Measurements from ENCODE around the gene SEZ6.

SEZ6 gene

DNA sequence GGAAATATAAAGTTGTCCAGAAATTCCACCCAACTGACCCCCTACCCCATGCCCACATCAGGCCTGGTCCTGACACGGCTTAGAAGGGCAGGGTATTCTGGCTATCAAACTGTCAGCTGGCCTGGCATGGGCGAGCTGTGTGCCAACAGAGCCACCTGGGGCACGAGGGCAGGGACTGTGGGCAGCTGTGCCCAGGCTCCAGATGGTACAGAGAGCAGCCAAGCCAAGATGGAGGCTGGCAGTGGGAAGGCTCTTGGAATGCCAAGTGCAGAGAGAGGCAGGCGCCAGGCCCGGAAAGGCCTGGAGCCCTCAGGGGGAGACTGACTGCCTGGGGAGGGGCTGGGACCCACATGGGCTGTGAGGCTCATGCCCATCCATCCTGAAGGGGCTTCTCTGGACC lies 30.2 kb downstream of the SEZ6 start:
- DNase-seq (ENCODE audit: low spot score): no peak

DNA sequence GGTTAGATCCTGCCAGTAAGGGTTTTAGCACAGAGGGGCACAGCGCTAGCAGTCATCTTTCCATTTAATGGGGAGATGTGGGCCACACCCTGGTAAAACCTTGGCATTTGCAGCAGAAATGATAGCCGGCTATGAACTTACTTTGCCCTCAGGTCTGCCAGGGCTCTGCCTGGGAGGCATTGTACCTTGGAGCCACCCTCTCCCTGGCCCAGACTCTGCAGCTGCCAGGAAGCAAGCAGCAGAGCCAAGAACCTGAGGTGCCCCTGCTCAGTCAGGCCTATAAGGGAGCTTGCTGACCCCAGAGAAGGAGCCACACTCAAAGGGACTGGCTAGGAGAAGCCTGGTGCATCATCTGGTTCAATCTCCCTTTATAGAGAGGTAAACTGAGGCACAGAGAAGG lies 30.8 kb downstream of the SEZ6 start:
- DNase-seq (ENCODE audit: low spot score): no peak

DNA sequence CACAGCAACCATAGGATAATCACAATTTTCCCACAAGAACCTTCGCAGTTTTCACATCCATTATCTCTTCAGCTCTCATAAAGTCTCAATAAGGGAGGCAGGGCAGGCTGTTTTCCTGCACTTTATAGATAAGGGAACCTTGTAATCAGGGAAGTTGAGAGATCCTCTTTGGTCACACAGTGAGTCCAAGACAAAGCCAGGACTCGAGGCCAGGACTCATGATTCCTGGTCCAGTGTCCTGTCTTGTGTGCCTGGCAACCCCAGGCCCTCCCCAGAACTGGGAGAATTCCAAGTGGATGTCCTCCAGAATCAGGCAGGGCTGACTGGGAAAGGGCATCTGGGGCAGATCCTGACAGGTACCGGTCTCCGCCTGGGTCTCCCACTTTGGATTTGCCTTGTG lies 31.4 kb downstream of the SEZ6 start:
- DNase-seq (ENCODE audit: low spot score): no peak

DNA sequence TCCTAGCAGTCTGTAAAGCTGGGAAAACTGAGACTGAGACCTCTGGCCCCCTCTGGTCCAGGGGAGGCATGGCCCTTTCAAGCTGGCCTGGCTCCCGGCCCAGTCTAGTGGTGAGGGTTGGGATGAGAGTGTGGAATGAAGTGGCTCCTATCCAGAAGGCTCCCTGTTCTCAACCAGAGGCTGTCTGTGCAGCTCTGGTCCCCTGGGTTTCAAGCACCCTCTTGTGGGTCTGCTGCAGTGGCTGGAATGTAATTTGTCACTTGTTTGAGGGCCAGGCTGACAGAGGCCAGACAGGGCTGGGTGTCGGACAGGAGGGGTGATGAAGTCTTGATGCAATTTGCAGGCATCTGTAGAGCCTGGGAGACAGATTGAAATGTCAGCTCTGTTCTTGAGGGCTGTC lies 32.4 kb downstream of the SEZ6 start:
- peak; percentile 82 for DNase-seq (ENCODE audit: low spot score)

DNA sequence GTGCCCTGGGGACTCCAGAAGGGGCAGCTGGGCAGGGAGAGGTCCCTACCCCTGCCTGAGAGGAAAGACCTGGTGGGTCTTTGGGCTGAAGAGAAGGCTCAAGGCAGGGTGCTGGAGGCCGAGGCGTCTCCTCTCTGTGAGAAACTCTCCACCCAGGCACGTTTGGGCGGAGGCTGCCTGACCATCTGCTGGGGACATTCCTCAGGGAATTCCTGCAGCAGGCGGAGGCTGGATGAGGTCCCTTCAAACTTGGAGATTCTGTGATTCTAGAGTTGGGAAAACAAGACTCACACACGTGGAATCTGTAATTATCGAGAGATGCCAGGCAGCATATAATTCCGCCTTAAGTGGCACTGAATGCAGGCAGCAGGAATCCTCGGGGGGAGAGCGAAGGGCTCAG lies 33.4 kb downstream of the SEZ6 start:
- DNase-seq (ENCODE audit: low spot score): peak; percentile 67

DNA sequence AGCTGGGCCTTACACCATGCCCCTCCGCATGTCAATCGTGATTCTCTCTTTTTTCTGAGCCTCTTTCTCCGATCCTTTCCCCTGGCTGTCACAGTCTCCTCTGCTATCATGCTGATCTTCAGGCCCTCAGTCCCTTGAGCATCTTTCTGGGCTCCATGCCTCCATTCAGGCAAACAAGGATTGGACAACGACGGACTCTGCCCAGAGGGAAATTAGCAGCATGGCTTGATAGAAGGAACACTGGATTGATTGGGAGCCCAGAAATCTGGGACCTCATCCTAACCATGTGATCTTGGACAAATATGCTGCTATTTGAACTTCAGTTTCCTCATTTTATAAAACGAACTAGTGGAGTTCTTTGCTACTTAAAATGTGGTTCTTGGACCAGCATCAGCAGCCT lies 35.0 kb downstream of the SEZ6 start:
- DNase-seq (ENCODE audit: low spot score): no peak

DNA sequence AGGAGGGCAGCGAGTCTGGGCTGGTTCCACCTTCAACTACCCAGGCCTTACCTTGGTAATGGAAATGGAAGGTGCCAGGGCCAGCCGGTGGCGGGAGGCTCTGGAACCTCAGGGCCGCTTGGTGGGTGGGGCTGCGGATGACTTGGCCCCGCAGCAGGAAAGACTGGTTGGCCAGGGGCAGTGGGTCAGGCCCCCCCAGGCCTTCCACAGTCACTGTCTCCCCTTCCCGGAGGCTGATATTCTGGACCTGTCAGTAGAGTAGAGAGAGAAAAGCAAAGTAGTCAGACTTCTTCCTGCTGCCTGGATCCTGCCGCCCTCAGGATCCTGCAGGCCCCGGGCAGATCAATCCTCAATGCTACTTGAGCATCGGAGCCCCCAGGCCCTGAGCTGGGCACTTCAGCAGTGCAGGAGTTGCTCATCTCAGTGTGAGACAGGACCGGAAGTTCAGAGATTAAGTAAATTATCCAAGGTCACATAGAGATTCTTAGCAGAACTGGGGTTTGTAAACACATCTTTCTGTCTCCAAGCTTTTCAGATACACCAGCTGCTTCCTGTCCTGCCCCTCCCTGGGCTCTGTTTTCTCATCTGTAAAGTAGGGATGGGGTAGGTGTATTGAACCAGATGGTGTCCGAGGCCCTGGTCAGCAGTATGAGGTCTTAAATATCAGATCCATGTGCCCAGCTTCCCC lies 36.0 kb downstream of the SEZ6 start:
- DNase-seq (ENCODE audit: low spot score): no peak

DNA sequence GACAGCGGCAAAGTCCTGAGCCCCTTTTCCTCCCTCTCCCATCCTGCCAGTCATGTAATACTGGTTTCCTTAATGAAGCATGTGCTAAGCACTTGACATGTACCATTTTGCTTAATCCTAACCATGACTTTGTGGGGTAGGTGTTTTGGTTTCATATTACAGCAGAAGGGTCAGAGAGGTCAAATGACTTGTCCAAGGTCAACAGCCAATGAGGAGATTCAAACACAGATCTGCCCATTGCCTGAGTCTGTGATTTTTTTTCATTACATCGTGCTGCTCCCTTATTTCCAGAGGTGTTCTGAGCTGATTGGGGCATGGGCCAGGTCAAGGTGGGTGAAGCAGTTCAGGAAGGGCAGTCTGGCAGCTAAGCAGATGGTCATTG lies 36.9 kb downstream of the SEZ6 start:
- no peak for DNase-seq (ENCODE audit: low spot score)

DNA sequence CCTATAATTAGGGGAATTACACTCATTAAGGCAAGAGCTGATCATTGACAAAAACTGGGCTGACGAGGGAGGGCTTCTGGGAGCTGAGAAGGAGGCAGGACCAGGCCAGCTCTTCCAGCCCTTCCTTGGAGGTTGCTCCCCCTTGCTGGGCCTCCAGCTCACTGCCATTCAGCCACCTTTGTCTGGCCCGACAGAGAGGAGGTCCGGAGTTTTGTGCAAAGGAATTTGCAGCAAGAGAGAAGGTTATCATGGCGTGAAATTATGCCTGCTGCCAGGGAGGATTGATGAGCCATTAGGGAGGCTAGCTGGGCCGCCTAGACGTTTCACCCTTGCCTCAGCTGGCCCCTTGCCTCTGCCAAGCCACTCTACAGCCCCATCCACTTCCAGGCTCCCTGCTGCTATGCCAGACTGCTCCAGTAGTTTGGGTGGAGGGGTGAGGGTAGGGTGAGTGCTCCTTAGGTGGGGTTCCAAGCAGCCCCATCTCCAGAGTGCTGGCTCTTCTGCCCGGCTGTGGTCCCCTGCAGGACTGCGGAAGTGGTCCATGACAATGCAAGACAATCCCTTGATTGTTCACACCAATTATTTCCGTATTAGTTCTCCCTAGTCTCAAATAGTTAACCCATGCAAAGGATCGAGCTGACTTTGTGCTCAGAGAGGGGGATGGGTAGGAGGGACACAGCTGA lies 37.5 kb downstream of the SEZ6 start:
- DNase-seq (ENCODE audit: low spot score): no peak

DNA sequence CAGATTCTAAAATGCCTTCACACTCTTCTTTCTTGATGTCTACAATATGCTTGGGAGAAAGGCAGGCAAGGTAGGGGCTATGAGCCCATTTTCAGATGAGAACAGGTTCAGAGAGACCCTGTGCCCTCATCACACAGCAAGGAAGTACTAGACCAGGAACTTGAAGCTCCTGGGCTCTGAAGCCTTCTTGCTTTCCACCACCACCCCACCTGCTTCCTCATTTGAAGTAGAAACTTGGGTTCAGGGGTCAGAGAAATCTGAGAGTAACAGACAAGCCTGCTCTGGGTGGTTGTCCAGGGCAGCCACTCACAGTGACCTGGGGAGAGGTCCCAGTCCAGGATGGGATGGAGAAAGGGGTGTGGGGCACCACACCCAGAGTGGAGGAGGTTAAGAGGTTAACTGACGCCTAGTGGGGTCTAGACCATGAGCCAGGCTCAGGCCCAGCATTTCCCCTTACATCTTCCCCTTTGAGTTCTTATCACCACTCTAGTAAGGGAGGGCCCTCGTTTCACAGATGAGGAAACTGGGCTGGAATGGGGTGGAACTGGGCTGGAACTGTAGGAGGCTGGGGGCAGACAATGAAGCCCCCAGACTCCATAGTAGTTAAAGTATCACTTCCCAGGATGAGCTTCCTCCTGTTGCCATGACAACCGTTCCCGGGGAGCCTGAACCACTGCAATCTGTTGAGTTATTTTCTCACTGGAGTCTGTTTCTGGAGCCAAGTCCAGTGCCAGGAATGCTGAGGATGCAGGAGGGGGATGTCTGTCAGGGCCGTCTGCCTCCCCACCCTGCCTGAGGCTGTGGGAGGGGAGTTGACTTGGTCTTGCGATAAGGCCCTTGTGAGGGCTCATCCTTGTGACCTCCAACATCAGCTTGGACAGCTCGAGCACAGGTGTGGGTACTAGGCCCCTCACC lies 38.4 kb downstream of the SEZ6 start:
- no peak for DNase-seq (ENCODE audit: low spot score)

DNA sequence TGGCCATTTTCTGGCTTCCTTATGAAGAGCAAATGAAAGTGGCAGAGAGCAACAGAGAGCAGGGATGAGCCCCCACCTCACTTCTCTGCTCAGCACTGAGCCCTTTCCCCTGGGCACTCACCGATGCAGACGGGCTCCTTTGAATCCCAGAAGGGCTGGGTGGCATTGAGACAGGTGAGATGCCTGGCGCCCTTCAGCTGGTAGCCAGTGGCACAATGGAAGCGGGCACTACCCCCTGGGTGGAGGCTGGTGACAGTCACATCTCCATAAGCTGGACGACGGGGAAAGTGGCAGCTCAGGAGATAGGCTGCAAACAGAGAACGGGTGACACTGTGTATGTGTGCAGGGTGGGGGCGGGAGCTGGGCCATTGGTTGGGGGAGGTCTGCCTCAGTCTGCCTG lies 42.0 kb downstream of the SEZ6 start:
- no peak for DNase-seq (ENCODE audit: low spot score)

DNA sequence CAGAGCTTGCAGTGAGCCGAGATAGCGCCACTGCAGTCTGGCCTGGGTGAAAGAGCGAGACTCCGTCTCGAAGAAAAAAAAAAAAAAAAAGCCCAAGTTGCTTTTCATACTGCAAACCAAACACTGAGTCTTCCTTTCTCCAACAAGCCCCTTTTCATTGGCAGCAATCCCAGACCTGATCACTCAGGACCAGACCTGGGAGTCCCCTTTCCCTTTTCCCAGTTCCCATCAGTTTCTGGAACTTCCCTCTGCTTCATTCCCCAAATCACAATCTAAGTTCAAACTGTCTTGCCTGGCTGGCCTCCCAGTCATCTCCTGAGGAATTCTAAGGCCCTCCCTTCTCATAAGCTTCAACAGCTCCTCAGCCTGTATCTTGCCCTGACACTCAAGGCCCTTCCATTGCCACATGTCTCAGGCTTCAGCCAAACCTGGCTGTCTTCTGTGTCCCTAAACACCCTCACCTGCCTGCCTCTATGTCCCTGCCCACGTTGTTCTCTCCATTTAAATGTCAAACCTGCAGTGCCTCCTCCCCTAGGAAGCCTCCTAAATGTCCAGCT lies 42.7 kb downstream of the SEZ6 start:
- DNase-seq (ENCODE audit: low spot score): no peak

DNA sequence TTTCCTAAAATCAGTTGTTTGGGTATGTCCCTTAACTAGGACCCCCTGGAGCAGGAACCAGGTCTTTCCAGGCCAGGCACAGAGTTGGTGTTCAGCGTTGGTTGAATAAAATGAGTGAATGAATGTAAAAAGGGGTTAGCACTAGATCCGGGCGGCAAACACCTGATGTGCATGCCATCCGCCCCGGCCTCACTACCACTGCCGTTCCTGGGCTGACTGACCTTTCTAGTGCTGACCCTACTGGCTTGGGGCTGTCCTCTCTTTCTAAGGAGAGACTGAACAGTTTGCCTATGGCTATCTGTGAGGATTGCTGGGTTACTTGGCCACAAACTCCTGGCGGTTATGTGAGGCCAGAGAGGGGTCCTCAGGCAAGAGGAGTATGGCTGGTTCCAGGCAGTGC lies 44.4 kb downstream of the SEZ6 start:
- DNase-seq (ENCODE audit: low spot score): no peak

DNA sequence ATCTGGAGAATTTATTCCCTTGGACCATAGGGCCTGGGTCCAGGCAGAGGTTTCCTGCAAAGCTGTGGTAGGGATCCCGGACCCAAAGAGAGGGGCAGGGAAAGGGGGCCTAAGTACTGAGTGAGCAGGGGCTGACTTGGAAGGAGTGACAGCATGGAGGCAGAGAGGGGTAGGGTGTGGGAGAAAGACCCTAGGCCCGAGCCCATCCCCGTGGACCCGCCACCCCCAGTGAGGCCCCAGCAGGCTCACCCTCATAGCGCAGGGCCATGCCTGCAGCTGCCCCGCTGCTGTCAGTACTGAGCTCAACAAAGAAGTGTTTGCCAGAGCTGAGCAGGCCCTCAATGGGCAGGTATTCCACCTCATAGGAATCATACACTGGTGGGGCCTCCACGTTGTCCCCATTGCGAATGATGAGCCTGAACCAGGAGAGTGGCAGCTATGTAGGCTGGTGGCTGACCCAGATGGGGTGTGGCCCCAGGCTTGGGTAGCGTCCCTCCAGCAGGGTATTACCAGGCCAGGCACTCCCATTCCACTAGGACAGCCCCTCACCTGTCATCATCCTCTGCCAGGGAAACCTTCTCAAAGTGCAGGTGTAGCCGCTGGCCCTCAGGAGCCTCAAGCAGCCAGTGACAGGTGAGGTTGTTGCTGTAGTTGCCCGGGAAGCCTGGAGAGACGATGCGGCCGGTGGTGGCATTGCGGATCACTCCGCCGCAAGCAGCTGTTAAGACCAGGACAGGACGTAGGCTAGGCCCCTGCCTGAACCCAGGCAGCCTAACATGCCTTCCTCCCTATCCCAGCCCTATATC lies 45.4 kb downstream of the SEZ6 start:
- DNase-seq (ENCODE audit: low spot score): no peak

DNA sequence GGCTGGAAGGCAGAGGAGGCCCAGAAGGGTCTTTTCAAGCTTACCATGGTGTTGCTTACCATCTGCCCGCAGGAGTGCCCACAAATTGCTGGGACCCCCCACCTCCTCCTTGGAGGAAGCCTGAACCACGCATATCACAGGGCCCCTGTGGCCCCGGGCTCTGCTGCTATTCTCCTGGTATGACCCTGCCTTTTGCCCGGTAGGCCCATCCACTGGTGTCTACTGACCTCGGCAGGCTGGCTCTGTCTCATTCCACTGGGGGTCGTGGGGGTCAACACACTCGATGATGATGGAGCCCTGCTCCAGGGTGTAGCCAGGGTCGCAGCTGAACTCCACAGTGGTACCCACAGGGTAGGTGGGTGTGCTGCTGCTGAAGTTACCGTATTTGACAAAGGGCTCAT lies 46.4 kb downstream of the SEZ6 start:
- DNase-seq (ENCODE audit: low spot score): no peak

DNA sequence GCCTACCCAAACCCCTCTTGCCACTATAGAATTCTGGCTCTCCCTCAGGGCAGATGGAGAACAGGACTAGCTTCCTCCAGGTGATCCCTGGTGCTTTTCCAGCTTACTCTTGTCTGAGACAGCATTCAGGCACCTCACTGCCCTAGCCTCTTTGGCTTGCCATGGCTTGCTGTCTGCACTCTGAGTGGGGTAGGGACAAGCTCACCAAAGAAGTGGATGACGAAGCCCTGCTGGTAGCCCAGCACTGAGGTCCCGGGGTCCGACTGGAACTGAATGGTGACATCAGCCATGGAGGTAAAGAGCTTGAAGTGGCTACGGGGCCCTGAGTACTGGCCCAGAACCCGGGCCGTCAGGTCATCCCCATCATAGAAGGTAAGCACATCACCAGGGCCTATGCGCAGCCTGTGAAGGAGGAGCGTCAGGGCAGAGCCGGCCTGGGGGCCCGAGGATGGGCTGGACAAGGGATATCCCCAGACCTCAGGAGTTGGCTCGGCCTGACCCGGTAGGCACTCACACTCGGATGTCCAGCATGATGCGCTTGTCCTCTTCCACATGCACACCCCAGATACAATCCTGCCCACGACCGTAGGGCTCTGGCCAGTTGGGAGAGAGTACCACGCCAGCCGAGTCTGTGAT lies 46.9 kb downstream of the SEZ6 start:
- DNase-seq (ENCODE audit: low spot score): no peak

DNA sequence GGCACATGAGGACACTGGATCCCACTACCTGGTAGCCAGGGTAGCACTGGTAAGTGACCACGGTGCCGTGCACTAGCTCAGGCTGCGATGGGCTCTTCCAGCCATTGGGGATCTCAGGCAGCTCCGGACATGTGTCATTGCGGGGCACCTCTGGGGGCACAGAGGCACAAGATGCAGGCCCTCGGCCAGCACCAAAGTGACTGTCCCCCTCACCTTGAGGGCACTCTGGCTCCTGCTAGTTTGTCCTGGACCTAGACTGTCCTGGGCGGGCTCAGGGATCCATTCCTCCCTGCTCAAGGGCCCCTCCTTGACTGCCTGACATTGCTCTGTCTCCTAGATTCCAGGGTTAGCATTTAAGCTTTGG lies 47.9 kb downstream of the SEZ6 start:
- no peak for DNase-seq (ENCODE audit: low spot score)

DNA sequence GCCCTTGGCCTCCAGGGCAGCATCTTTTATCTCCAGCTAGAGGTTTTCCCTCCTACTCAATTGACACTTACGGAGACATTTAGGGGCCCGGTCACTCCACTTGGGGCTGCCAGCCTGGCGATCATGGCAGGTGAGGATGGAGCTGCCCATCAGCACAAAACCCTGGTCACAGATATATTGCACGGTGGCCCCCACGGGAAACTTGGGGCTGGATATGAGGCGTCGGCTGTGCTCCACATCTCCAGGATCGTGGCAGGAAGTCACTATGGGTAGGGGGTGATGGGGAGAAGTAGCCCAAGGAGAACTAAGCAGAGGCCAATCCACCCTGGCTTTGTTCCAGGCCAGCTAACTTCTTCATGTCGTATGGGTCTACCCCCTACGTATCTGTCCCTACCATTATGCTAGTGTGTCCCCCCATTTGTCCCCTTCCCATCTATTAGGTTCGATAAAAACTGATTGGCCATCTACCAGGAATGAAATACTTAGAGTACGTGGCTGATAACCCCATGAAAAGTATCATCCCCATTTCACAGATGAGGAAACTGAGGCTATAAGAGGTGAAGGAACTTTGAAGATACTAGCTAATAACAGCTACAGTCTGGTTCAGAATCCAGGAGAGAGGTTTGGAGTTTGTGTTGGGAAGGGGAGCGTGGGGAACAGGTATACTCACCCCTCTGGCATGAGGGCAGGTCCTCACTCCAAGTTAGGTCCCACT lies 48.4 kb downstream of the SEZ6 start:
- DNase-seq (ENCODE audit: low spot score): no peak

DNA sequence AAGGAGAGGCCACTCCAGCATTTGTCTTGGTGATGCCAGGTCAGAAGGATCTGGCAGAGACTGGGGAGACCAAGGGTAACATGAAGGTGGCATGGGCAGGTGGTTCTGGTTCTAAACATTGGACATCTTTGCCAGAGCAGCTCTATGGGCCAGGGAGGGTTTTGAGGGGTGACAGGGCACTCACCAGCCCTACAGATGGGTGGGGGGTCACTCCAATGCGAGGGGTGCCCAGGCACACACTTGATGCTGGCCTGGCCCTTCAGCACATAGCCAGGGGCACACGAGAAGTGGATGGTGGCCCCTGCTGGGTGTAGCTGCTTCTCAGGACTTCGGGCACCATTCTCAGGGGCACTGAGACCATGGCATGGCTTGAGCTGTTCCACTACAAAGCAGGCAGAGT lies 49.0 kb downstream of the SEZ6 start:
- DNase-seq (ENCODE audit: low spot score): no peak

DNA sequence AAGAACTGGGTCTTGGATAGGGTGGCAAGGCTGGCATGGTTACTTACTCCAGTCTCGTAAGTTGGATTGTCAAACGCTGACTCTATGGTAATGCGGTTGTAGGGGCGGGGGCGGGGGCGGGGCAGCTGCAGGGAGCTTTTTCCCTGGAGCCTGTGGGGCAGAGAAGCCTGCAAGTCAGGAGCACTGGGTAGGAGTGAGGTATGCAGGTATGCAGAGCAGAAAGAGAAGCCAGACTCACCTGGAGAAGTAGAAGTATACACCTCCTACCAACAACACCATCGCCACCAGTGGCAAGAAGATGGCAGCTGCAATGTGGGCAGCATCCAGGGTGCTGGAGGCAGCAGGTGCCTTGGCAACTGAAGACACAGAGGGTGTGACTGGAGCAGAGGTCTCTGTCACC lies 49.7 kb downstream of the SEZ6 start:
- DNase-seq (ENCODE audit: low spot score): no peak

DNA sequence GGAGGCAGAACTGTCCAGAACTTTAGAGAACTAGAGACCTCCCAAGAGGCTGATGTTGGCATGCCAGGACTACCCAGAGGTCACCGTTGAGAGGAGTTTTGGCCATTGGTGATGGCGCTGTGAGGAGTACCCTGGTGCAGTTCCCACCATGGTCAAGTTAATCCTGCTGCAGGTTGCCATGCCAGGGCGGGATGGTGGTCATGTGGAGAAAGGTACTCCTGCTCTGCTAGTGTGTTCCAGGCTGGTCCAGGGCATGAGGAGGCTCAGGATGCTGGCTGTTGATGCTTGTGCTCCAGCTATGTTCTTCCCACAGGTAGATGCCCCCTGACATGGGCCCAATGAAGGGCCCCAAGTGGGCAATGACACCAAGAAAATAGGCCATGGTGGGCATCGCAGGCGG lies 50.4 kb downstream of the SEZ6 start:
- DNase-seq (ENCODE audit: low spot score): no peak

Data from GM03348 (cell line).